Fibroblast of the aortic adventitia (primary cell): ENCODE results near the gene ACTR5. TPM values are rescaled to one million over a fixed set of nuclear protein-coding genes. Genes with fewer than 3 reads are reported as not detected.
A peak's percentile ranks its signal among the peaks of the same experiment; 100 is the strongest.

Experiments
- DNase-seq: peaks from one replicate; pipeline ENCODE4 v3.0.0-alpha.2; 2010; ENCODE audit warnings: low read depth
- H3K4me3 ChIP-seq: 2 replicates; pipeline ENCODE4 v1.5.1; 2011; ENCODE audit warnings: low read depth, mild to moderate bottlenecking, control low read depth, low read length, moderate library complexity
- CTCF ChIP-seq: IDR thresholded peaks from 2 replicates; pipeline ENCODE4 v1.5.1; 2011; ENCODE audit warnings: mild to moderate bottlenecking, low read length, control low read depth, inconsistent platforms; ENCODE audit not compliant: insufficient read depth
- total RNA-seq: library from RNA; depleted of rRNA; stranded (reverse); fragments of >200 nt; gene quantifications from 2 replicates; pipeline ENCODE4 v1.2.3, GENCODE V29; 2012; ENCODE audit warnings: low replicate concordance

Gene ACTR5
- total RNA-seq, 1 donor = 4.6 TPM

GRCh38 chr20:38752029-38752428, 3.8 kb downstream of the ACTR5 start:
- no peak for DNase-seq
- no peak for TF ChIP-seq CTCF
- no peak overlapping the region for H3K4me3 ChIP-seq

- DNase-seq = no peak
- H3K4me3 ChIP-seq = no peak overlapping the region
- TF ChIP-seq CTCF = no peak
Measured at GRCh38 chr20:38754924-38755323, 6.7 kb downstream of the ACTR5 start.

GRCh38 chr20:38755324-38755910, 7.2 kb downstream of the ACTR5 start:
- TF ChIP-seq CTCF = no peak
- no peak for DNase-seq
- no peak overlapping the region for H3K4me3 ChIP-seq

GRCh38 chr20:38757145-38757775, 9.0 kb downstream of the ACTR5 start:
- no peak for TF ChIP-seq CTCF
- no peak overlapping the region for H3K4me3 ChIP-seq
- DNase-seq = peak; percentile 54

GRCh38 chr20:38759106-38759505, 10.8 kb downstream of the ACTR5 start:
- no peak for TF ChIP-seq CTCF
- no peak overlapping the region for H3K4me3 ChIP-seq
- no peak for DNase-seq

- no peak for TF ChIP-seq CTCF
- no peak overlapping the region for H3K4me3 ChIP-seq
- no peak for DNase-seq
Measured at GRCh38 chr20:38760978-38761377, 12.7 kb downstream of the ACTR5 start.

GRCh38 chr20:38762174-38762573, 13.9 kb downstream of the ACTR5 start:
- no peak for DNase-seq
- TF ChIP-seq CTCF = no peak
- no peak overlapping the region for H3K4me3 ChIP-seq
